HTERT RPE-1 (cell line): ENCODE data around the gene NAALADL2.
"Not testable (repeated sequence)": the region's sequence is repeated elsewhere in the genome, so short reads cannot be mapped to it uniquely, and the experiment has no call there.

Source experiments
- in situ Hi-C: fragments of 300-500 bp; cut with MboI; formaldehyde crosslinking; loops from 4 replicates; pipeline ENCODE4 v1.14.3; 2020; ENCODE audit warnings: low sequenced_read_pairs

NAALADL2 gene

DNA sequence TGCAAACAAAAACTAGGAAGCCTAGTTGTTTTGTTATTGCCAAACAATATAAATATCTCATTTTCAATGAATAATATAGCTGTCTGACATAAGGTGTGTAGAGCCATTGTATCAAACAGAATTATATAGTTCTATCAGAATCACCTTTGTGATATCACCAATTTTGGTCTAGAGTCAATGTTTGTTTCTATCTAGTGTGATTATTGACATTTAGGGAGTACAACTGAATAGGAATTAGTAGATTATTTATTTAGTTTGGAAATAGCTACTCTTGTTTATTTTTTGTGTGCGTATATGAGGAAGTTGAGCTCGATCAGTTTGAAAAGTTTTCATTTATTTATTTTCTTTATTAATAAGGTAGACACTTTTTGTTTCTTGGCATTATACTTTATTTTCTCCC is 389.7 kb downstream of the NAALADL2 start:
- in situ Hi-C loops, result no loop called here

DNA sequence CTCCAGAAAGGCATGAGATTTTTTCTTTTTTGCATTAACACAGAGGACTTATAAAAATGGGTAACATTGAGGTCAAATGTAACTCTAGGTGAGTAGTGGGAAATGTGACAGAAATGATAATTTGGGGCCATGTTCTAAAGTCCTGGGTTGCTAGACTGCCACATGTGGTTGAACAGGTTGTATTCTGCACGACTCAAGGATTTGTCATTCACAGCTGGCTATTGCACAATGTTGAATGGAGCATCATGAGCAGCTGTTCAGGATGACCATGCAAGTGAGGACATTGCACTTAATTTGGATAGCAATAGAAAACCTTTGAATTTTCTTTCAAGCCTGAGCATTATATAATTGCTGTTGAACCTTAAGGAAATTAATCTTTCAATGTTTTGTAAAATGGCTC is 396.6 kb downstream of the NAALADL2 start:
- in situ Hi-C loops, result no loop called here

DNA sequence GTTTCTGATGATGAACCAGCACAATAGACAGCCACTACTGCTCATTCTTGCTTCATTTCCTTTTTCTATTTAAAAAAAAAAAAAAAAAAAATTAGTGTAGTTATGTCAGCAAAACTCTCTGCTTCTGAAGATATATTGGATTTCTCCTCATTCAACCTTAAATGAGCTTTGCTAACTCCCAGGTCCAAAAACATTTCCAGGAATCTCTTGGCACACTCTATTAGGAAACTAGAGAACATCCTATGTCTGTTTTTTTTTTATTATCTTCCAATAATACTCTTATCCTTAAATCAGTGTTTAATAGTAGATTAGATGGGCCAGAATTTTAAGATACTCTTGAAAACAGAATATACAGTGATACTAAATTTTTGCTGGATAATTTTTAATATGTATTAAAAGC is 398.0 kb downstream of the NAALADL2 start:
- in situ Hi-C loops, result no loop called here

DNA sequence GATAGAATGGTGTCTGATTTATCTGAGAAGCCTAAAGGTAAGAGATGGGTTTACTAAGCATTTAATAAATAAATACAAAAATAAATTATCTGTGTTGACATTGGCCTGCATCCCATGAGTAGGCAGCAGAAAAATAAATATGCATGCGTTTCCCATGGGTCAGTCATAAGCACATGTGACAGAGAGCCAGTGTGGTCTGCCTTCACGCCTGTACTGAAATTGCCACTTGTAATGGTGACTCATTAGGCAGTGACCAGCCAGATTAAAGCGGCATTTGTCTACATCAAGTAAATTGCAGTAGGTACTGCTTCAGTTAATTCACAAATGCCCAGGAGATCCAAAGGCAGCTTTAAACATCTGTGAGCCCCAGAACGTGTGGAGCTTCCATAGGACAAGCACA is 399.6 kb downstream of the NAALADL2 start:
- in situ Hi-C loops, result no loop called here

DNA sequence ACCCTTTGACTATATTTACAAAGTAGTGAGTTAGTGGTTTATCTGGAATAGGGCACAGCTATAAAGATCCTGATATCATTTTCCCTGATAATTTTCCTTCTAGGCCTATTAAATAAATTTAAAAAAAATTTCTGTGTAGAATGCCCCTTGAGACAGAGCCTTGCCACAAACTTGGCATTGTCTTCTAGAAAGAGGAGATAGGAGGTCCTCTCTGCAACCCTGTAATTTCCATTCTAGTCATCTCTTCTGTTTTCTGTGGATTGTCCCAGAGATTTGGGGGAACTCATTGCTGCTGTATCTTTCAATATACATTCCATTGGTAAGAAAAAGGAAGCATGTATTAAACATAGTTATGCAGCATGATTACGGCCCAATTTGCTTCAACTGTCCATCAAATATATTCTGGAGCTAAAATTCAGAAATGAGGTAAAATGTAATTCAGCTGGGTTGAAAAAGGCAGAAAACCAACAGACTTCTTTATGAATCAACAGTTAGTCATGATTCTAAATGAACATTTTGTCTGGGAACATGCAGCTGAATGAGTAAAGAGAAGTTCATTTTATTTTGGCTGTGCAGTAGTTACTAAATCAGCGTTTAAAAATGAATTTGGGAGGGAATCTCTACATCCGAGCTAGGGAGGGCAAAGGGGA is 401.1 kb downstream of the NAALADL2 start:
- in situ Hi-C loops, result no loop called here

DNA sequence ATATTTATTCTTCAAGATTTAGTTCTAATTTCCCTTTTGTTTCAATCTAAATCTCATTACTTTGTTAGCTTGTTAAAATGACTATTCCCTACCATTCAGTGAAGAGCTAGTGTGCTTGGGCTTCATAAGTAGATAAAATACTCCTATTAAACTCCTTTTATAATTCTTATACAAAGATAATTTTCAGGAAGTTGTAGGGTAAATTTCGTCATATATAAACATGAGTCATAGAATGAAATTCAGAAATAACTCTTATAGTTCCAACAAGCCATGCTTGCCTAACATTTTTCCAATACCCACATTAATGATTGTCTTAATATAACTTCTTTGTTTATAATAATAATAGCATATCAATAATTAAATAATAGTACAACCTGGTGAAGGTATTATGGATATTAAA is 407.3 kb downstream of the NAALADL2 start:
- in situ Hi-C loops, result no loop called here

DNA sequence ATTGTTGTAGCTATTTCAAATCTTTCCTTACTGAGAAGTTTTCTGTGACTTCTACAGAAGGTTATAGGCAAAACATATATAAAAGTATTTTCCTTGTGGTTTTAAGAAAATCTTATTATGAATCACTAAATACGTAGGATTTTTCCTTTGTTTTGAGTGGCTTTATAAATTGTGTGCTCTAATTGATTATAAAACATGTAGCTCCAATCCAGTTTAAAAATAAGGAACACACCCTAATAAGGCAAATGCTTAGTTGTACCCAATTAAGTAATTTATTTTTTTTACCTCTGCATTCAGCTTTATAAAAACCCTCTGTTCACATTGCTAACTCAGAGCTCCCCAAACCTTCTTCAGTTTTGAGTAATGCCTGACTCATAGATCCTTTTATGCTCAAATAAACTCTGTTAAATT is 408.0 kb downstream of the NAALADL2 start:
- in situ Hi-C loops, result no loop called here

DNA sequence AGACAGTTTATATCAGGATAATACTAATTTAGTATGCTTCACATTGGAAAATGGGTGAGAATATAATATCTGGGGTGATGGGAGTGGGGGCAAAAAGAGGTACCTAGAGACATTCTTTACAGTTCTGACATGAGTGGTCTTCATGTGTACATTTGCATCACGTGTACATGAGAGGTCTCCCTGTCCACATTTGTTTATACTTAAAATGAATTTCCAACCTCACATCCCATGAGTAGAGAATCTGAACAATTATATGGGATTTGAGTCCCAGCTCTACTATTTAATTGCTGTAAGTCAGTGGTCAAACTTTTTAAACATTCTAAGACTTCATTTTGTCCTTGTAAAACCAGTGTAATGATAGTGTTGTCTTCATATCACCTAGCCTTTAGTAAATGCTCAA is 408.4 kb downstream of the NAALADL2 start:
- in situ Hi-C loops, result no loop called here

DNA sequence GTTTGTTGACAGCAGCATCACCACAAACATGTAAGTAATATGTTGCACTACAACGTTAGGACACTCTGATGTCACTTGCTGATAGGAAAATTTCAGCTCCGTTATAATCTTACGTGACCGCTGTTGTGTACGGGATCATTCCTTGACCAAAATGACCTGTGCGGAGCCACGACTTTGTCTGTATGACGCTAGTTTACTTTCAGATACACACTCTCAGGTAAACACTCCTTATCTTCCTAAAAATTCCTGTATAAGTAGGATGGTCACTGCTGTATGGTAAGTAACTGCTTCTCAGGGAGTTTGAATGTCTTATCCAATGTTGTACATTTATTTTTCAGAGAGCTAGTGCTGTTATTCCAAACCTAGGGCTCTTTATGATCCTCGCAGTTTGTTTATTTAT is 410.3 kb downstream of the NAALADL2 start:
- in situ Hi-C loops, result no loop called here

DNA sequence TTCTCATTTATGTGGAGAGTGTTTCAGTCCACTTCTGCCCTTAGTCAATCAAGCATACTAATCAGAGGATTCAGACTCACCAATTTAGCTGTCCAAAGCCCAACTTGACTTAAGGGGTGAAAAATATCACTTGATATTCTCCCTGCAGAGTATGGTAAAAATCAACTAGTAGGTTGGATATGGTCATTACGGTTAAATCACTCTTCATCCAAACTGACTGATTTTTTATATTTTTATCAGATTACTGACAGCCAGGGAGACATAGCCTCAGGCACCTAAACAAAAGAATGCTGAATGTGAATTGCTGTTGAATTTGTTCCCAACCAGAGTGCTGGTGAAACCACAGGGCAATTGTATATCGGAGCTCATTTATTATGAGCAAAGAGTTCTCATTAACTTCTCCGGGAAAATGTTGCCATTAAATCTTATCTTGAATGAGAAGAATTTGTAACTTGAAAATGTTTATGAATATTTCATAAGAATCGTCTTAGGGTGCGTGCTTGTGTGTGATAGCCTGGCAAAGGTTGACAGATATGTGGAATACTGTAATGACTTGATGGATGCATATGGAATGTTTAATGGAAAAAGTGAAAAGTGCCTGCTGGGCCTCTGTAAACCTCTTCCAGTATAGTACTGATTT is 411.2 kb downstream of the NAALADL2 start:
- in situ Hi-C loops, result no loop called here

DNA sequence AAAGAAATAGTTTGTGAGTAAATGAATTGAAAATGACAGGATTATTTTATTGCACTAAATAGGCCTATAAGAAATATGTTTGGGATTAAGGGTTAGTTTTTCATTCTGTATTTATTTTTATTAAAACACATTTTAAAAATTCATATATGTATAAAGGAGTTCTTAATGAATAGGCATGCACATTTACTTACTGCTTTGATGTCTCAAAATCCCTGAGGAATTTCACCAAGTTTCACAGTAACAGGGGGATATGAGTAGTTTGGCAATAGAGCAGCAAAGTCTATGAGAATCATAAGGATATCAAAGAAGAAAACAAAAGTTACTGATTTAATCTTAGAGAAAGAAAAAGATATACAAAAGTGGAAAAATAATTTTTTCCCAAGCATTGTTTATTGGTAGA is 411.7 kb downstream of the NAALADL2 start:
- in situ Hi-C loops, result no loop called here

DNA sequence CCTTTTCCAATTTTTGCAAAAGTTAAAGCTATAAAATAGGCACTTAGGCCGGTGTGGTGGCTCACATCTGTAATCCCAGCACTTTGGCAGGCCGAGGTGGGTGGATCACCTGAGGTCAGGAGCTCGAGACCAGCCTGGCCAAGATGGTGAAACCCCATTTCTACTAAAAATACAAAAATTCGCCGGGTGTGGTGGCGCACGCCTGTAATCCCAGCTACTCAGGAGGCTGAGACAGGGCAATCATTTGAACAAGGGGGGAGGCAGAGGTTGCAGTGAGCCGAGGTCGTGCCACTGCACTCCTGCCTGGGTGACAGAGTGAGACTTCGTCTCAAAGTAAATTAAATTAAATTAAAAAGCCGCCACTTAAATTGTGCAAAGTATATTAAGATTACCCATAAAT is 412.3 kb downstream of the NAALADL2 start:
- in situ Hi-C loops, result not testable (repeated sequence)

DNA sequence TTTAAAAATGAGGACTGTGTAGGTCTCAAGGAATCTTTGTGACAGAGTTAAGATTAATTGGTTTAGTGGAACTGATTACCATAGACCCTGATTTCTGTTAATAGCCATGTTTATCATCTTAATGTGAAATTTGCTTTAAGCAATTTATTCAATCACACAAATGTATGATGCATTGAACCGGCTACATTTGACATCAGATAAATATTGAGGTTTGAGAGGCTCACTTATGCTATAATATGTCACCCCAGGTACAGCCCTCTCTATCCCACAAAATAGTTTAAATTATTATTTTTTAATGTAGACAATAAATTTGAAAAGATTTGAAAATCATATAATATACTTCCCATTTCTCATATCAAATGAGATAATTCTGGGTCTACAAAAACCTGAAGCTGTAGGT is 413.3 kb downstream of the NAALADL2 start:
- in situ Hi-C loops, result no loop called here

DNA sequence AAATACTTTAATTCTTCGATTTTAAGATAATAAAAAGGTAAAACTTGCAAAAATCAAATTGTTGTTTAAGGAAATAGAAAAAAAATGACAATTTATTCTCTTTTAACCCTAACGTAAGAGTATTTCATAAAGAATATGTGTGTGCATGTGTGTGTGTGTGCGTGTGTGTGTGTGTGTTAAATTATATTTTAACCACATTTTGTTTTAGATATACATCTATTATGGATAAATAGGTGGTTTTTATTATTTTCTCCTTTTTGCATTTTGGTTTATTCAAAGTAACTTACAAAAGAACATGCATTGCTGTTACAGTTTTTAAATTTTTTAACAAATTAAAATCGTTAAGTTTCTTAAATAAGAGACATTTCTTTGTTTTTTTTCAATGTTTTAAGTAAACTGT is 414.4 kb downstream of the NAALADL2 start:
- in situ Hi-C loops, result no loop called here

DNA sequence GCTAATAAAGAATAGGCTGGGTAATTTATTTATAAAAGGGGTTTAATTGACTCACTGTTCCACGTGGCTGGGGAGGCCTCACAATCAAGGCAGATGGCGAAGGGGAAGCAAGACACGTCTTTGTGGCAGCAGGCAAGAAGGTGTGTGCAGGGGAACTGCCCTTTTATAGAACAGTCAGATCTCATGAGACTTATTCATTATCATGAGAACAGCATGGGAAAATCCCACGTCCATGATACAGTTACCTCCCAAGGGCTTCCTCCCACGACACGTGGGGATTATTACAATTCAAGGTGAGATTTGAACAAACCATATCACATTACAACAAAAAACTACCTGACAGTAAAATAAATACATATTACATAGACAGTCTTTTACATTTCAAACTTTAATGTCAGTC is 414.9 kb downstream of the NAALADL2 start:
- in situ Hi-C loops, result no loop called here

DNA sequence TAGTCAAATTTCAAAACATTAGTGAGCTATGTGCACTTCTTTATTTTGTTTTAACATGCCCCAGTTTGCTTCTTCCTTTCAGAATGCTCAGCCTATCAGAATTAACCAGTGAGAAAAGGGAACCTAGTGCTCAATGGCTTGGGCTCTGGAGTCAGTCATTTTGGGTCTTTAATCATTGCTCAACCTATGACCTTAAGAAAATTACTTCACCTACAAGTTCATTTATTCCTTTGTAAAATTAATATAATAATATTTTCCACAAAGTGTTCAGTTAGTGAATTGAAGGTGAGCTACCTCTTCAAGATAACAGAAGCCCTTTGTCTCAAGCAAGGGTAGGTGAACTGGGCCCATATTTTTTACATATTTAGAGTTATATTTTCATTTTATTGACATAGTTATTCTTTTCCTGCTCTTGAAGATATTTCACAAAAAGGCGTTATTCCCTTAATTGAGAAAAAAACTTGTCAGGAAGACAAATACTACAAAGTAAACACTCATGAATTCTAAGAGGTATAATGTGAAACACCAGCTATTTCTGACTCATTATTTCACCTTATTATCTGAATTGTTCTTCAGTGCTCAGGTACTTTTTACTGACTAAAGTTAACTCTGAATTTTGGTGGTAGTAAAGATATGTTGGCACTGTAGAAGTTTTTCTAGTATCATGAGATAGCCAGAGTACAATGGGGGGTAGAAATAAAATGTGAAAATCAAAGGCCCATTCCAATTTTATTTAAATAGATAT is 415.5 kb downstream of the NAALADL2 start:
- in situ Hi-C loops, result no loop called here

DNA sequence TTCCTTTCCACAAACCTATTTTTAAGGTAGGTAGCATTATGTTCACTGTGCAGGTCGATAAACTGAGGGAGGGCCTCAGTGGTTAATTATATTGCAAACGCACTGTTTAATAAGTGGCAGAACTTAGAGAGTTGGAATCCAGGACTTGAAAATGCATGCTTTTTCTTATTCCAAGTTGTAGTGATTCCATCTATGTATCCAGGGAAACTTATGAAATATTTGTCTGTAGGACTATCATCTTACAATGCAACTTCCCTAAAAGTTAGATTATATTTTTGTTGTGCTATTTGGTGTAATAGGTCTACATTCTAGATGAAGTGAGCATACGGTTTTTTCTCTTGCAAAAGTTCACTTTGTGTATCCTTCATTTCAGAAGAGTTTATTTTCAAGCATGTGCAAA is 419.5 kb downstream of the NAALADL2 start:
- in situ Hi-C loops, result no loop called here

DNA sequence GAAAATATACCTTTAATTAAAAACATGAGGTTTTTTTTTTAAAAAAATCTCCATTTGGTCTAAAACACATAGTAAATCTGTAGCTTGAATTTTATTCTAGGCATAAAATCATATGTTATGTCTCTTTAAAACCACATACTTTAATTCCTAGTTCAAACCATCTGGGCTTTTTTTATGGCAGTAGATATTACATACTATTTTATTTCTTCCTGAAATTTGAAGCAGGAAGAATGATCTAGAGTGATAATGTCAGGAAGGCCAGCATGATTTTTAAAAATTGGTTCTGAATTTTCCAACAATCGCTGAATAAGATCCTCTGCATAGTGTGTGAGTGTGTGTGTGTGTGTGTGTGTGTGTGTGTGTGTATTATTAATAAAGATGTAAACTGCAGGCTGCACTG is 420.3 kb downstream of the NAALADL2 start:
- in situ Hi-C loops, result no loop called here

DNA sequence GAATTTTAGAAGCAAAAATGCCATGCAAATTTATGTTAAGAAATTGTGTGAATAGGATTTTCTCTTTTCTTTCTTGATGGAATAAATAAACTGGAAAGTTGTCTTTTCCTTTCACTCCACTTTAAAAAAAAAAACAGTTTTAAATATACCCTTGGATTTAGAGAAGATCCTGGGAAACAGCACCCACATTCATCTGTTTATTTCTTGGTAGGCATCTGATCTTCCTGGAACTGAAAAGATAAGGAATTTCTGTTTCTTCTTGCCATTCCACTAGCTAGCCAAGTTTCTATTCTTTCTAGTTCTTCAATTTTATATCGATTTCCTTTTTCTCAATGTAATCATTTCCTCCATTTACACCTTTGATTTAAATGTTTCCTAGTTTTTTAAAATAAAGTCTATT is 420.8 kb downstream of the NAALADL2 start:
- in situ Hi-C loops, result no loop called here

DNA sequence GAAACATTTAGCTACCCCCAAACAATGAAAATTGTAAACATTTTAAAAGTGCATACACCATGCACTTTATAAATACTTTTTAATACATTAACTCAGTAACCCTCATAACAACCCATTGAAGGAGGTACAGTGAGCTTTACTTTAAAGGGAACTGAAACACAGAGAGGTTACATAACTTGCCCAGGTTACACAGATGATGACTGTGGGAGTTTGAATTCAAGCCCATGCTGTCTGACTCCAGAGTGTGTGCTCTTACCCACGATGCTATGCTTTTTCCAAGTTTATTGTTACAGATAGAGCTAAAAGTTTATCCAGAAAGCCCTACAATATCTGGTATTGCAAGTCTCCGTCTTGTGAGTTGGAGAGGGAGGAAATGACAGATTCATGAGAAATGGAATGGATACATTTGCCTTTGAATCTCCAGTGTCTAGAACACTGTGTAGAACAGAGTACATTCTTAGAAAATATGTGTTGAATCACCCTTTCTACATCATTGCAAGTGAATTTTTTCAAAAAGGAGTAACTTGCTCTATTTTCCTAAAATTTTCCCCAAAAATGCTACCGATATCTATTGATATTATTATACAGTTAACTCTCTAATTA is 428.3 kb downstream of the NAALADL2 start:
- in situ Hi-C loops, result no loop called here

DNA sequence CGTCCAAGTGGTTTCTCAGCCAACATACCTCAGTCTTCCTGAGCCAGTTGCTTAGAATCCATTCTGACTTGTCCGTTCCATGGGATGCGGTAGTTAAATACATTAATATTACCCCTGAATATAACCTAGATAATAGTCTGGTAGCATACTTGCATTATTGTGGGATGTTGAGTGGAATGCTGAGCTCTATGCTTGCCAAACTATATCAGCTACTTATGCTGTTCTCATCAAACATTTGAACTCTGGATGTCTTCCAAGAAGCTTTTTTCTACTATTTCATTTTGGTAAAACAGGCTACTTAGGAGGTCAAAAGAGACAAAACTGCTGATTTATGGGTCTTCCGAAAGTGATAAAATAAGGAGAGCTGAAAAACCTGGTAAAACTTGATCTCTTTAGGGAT is 429.5 kb downstream of the NAALADL2 start:
- in situ Hi-C loops, result no loop called here

DNA sequence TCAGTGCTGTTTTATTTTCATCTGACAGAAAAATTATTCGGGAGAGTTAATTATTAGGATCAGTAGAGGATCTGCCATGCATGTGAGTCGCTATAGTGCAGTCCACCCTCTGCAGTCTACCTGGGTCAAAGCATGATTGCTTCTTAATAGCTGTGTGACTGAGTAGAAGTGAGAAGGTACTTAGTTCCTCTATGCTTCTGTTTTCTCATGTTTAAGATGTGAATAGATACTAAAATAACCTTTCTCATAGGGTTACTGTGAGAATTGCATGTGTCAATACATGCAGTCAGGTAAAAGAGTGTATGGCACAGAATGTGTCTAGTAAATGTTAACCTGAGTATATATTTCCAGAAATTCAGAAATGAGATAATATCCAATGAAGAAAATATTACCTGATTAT is 435.7 kb downstream of the NAALADL2 start:
- in situ Hi-C loops, result no loop called here
